ENCODE measurements around the gene IL1R1.

- TF ChIP-seq CTCF (IDR thresholded peaks at IDR 0.05) (no peak), POLR2A (IDR thresholded peaks at IDR 0.05) (no peak), POLR2AphosphoS5 (IDR thresholded peaks at IDR 0.05) (no peak)
These were observed 5.4 kb downstream of the IL1R1 start for GRCh38 chr2:102147935-102148334.

Data from prostate gland (tissue), 2 donors.